Sigmoid colon (tissue), 7 donors: Measurements from ENCODE around the gene GJC2. TPM values are rescaled to one million over a fixed set of nuclear protein-coding genes. Genes with fewer than 3 reads are reported as not detected.

Experiments
- DNase-seq: peaks from one replicate; pipeline ENCODE4 v3.0.0-alpha.2; 2019
- H3K27ac ChIP-seq, 4 donors: fragments of 200-600 bp; sonication (generic); one replicate each; pipeline ENCODE4 v1.5.1; 2016 to 2019; ENCODE audit warnings: mild to moderate bottlenecking in 1 of 4
- H3K27me3 ChIP-seq, 3 donors: fragments of 200-600 bp; sonication (generic); one replicate each; pipeline ENCODE4 v1.5.1; 2019; ENCODE audit warnings: mild to moderate bottlenecking in 1 of 3
- H3K36me3 ChIP-seq, 4 donors: fragments of 200-600 bp; sonication (generic); one replicate each; pipeline ENCODE4 v1.5.1; 2016 to 2019
- H3K4me1 ChIP-seq, 4 donors: fragments of 200-600 bp; sonication (generic); one replicate each; pipeline ENCODE4 v1.5.1; 2017 to 2019
- H3K4me3 ChIP-seq, 4 donors: fragments of 200-600 bp; sonication (generic); one replicate each; pipeline ENCODE4 v1.5.1; 2017 to 2019; ENCODE audit warnings: mild to moderate bottlenecking in 2 of 4, moderate library complexity in 1 of 4
- H3K9me3 ChIP-seq, 4 donors: fragments of 200-600 bp in 3 of 4; sonication (generic) in 3 of 4; one replicate each; pipeline versions ENCODE4 v1.5.1 to v1.6.1; 2013 to 2019
- EP300 ChIP-seq, 4 donors: sonication (generic); formaldehyde crosslinking; IDR thresholded peaks; one replicate each; pipeline ENCODE4 v1.6.1; 2017; ENCODE audit warnings: antibody characterized with exemption in 4 of 4
- POLR2A ChIP-seq, 2 donors: fragments of 450-650 bp; IDR thresholded peaks; one replicate each; pipeline ENCODE4 v1.6.1; 2016; ENCODE audit warnings: antibody characterized with exemption in 2 of 2, mild to moderate bottlenecking in 2 of 2, moderate library complexity in 2 of 2
- POLR2AphosphoS5 ChIP-seq, 4 donors: sonication (generic); formaldehyde crosslinking; IDR thresholded peaks; one replicate each; pipeline ENCODE4 v1.6.1; 2017; ENCODE audit warnings: antibody characterized with exemption in 4 of 4
- WGBS, 2 donors: extraction: QIAGEN DNeasy Blood & Tissue Kit; methylation state at CpG; one replicate each; pipeline ENCODE4 v1.1.7; 2013; 5-methylcytosine and 5-hydroxymethylcytosine counted together
- intact Hi-C: fragments of 100-400 bp; cut with DNase I; formaldehyde crosslinking; loops from one replicate; pipeline ENCODE4 v1.15.1; 2023
- polyA plus RNA-seq, 3 donors: library from polyadenylated mRNA; stranded (reverse); fragments of 200-250 nt; gene quantifications; one replicate each; pipeline ENCODE4 v1.2.3, GENCODE V29; 2013
- total RNA-seq, 4 donors: library from RNA; depleted of rRNA; stranded (reverse); fragments of >200 nt; gene quantifications; one replicate each; pipeline ENCODE4 v1.1.0, GENCODE V29; 2016
- TF ChIP-seq, protein P1 (sequence below), 4 experiments: fragments of 450-650 bp in 3 of 4; fragments of 200-600 bp in 1 of 4; IDR thresholded peaks; one replicate each; pipeline ENCODE4 v1.5.1; 2016 to 2019; ENCODE audit warnings: antibody characterized with exemption in 4 of 4, mild to moderate bottlenecking in 3 of 4, moderate library complexity in 2 of 4
- donor health status: healthy with polysubstance abuse.
- donor health status: Bipolar disorder and iron deficiency.
- donor health status: healthy.

The GJC2 gene
- total and polyA plus RNA-seq, 7 donors, result 0.60 to 6.4 (median 4.3) TPM; not detected in 1

DNA sequence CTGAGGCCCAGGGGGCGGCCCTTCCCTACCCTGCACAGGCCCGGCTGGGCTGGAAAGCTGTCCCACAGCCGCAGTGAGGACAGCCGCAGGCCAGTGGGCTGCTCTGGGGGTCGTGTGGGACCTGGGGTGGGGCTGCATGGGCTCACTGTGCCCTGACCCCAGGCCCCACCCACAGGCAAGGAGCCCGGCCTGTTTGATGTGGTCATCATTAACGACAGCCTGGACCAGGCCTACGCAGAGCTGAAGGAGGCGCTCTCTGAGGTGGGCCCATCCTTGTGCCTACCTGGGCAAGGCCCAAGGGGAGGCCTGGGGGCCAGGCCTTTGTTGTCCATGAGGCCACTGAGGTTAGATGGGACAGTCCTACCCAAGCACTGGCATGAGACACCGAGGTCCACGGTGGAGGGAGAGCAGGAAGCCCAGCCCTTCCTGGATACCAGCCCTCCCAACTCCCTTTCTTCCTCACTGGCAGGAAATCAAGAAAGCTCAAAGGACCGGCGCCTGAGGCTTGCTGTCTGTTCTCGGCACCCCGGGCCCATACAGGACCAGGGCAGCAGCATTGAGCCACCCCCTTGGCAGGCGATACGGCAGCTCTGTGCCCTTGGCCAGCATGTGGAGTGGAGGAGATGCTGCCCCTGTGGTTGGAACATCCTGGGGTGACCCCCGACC is 1.4 kb upstream of the GJC2 start:
- peaks cover 0 to 37% (median 13%) of the 10 kb centered on the region in 4 donors for H3K36me3 ChIP-seq
- H3K4me1 ChIP-seq, result peaks cover 0 to 58% (median 48%) of the 10 kb centered on the region in 4 donors
- TF ChIP-seq POLR2AphosphoS5 (IDR thresholded peaks at IDR 0.05) (no peak), POLR2A (IDR thresholded peaks at IDR 0.05) (no peak), EP300 (IDR thresholded peaks at IDR 0.05) (no peak)
- TF ChIP-seq, protein P1, sequence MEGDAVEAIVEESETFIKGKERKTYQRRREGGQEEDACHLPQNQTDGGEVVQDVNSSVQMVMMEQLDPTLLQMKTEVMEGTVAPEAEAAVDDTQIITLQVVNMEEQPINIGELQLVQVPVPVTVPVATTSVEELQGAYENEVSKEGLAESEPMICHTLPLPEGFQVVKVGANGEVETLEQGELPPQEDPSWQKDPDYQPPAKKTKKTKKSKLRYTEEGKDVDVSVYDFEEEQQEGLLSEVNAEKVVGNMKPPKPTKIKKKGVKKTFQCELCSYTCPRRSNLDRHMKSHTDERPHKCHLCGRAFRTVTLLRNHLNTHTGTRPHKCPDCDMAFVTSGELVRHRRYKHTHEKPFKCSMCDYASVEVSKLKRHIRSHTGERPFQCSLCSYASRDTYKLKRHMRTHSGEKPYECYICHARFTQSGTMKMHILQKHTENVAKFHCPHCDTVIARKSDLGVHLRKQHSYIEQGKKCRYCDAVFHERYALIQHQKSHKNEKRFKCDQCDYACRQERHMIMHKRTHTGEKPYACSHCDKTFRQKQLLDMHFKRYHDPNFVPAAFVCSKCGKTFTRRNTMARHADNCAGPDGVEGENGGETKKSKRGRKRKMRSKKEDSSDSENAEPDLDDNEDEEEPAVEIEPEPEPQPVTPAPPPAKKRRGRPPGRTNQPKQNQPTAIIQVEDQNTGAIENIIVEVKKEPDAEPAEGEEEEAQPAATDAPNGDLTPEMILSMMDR (IDR thresholded peaks at IDR 0.05), result no peak
- DNase-seq, result no peak
- WGBS, 2 donors, result 73 to 76% methylated on average over 18 of the region's 18 CpGs
- no peaks in the 10 kb centered on the region for H3K9me3 ChIP-seq
- intact Hi-C loops, result no loop called here
- H3K27me3 ChIP-seq, result no peaks in the 10 kb centered on the region
- peak overlapping the region; percentile 85 to 93 (median 91) for H3K27ac ChIP-seq
- H3K4me3 ChIP-seq, result no peak overlapping the region

DNA sequence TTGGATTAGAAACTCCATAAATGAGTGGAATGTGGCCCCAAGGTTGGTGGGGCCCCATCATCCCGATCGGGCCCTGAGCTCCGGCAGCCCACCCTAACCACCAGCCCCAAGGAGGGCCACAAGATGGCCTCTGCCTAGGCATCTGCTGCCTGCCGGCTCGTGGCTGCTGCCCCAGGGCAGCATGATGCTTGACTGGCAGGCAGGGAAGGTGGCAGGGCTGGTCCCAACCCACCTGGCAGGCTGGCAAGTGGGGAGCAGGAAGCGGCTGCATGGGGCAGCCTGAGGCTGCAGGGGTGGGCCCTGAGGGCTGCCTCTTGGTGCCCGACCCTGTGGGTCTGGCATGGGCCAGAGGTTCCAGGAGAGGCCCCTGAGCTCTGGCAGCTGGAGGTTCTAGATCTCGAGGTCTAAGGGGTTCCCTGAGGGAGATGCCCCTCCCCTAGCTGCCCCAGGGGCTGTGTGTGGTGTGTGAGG is 760 bp upstream of the GJC2 start:
- TF ChIP-seq POLR2AphosphoS5 (IDR thresholded peaks at IDR 0.05), result no peak
- TF ChIP-seq, protein P1 (IDR thresholded peaks at IDR 0.05), result no peak
- TF ChIP-seq EP300 (IDR thresholded peaks at IDR 0.05), result no peak
- no peak for TF ChIP-seq POLR2A (IDR thresholded peaks at IDR 0.05)
- Histone ChIP-seq H3K4me3 (peak overlapping the region in 1 of 4 donors; percentile 50), H3K36me3 (peaks cover 0 to 37% (median 13%) of the 10 kb centered on the region in 4 donors), H3K27ac (peak overlapping the region; percentile 85 to 93 (median 91)), H3K9me3 (no peaks in the 10 kb centered on the region), H3K27me3 (no peaks in the 10 kb centered on the region), H3K4me1 (peaks cover 0 to 52% (median 43%) of the 10 kb centered on the region in 4 donors)
- intact Hi-C loops, result no loop called here
- no peak for DNase-seq
- 81 to 84% methylated on average over 8 of the region's 8 CpGs for WGBS, 2 donors

DNA sequence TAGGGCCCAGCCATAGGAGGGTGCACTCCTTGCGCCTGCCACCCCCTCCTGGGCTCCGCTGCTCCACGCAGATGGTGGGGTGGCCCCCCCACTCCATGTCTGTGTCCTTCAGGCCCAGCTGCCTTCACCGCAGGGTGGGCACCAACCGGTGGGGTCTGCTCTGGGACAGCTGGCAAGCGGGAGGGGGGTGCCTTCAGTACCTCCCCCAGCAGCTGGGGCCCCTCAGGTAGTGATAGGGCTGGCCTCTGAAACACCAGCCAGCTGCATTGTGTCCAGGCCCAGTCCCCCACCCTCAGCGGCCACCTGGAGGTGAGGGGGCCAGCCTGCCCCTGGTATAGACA is 360 bp downstream of the GJC2 start:
- Histone ChIP-seq H3K27me3 (no peaks in the 10 kb centered on the region), H3K4me1 (peaks cover 0 to 46% (median 38%) of the 10 kb centered on the region in 4 donors), H3K27ac (peak overlapping the region; percentile 85 to 93 (median 91)), H3K9me3 (no peaks in the 10 kb centered on the region), H3K4me3 (peak overlapping the region; percentile 28 to 50 (median 44)), H3K36me3 (peaks cover 0 to 37% (median 13%) of the 10 kb centered on the region in 4 donors)
- DNase-seq, result peak; percentile 73
- 80 to 85% methylated on average over 7 of the region's 7 CpGs for WGBS, 2 donors
- intact Hi-C loops, result no loop called here
- TF ChIP-seq POLR2AphosphoS5 (IDR thresholded peaks at IDR 0.05), result no peak
- no peak for TF ChIP-seq EP300 (IDR thresholded peaks at IDR 0.05)
- TF ChIP-seq POLR2A (IDR thresholded peaks at IDR 0.05), result no peak
- TF ChIP-seq, protein P1 (IDR thresholded peaks at IDR 0.05), result no peak

DNA sequence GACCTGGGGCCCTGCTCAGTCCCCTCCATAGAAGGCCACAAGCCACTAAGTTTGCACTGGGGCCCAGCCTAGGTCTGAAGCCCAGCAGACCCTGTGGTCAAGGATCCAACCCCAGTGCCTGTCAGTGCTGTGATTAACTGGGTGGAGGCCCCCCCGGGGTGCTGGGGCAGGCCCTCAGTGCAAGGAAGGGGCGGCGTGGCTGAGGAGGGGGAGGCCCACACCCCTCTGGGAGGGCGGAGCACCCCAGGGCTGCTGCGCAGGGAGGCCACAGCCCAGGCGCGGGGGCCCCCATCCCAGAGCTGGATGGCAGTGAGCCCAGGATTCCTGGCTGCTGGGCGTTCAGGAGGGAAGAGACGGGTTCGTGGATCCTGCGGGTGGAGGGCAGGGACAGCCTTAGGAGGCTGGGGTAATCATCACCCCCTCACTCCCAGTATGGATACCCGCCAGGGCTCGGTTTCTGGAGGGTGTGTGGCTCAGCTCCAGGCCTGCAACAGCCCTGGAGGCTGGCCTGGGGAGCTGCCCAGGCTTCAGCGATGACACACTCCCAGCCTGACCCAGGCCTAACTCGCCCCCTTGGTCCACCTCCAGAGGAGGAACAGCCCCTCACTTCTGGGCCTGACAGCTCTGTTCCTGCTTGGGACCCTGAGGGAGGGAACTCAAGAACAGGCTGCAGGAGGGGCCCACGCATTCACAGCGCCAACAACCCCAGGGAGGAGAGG is 890 bp downstream of the GJC2 start:
- DNase-seq, result peak; percentile 95
- Histone ChIP-seq H3K36me3 (peaks cover 0 to 31% (median 12%) of the 10 kb centered on the region in 4 donors), H3K27ac (peak overlapping the region; percentile 85 to 93 (median 91)), H3K27me3 (no peaks in the 10 kb centered on the region), H3K9me3 (no peaks in the 10 kb centered on the region), H3K4me1 (peaks cover 0 to 46% (median 38%) of the 10 kb centered on the region in 4 donors), H3K4me3 (peak overlapping the region; percentile 28 to 50 (median 44))
- intact Hi-C loops, result no loop called here
- WGBS, 2 donors, result 67 to 73% methylated on average over 17 of the region's 17 CpGs
- TF ChIP-seq POLR2AphosphoS5 (IDR thresholded peaks at IDR 0.05), result peak; percentile 34 to 67 (median 50)
- TF ChIP-seq EP300 (IDR thresholded peaks at IDR 0.05), result peak in 1 of 4 donors; percentile 41
- no peak for TF ChIP-seq POLR2A (IDR thresholded peaks at IDR 0.05)
- TF ChIP-seq, protein P1 (IDR thresholded peaks at IDR 0.05), result no peak
